ENCODE measurements around the gene ZNF786.

Gene ZNF786

DNA sequence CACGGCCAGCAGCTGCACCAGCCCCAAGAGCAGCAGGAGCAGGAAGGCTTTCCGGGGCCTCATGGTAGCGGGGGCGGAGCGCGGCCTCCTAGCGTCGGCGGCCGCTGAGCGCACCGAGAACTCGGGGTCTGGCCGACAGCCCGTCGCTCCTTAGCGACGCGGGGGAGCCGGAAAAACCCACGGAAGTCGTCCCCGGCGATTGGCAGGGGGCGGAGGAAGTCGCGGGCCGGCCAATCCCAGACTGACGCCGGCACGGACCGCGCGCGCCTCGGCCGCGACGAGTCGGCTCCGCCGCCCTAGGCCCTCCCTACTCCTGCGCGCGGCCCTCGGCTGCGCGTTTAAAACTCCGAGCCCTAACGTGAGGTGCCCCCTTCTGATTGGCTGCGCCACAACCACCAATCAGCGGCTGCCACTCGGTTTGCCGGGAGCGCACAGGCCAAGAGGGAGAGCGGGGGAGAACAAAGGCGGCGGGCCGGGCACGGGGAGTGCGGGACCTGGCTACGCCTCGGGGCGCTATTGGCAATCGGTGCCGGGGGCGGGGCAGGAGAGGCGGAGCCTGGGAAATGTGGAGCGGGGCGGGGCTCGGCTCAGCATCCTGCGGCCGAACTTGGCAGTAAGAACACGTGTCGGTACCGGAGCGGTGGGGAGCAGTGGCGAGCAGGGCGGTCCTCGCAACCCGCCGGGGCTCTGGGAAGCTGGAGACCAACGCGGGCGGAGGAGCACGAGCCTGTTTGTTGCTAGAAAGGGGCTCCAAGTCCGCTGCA lies 62.0 kb downstream of the ZNF786 start, which contains the start of gene PDIA4:
TSS of gene PDIA4 (minus strand) at position 160 of the 764 bp plus-strand sequence. CDS start at position 63, 97 bp downstream.
- DNase-seq (ENCODE audit: low spot score): peak; percentile 99

DNA sequence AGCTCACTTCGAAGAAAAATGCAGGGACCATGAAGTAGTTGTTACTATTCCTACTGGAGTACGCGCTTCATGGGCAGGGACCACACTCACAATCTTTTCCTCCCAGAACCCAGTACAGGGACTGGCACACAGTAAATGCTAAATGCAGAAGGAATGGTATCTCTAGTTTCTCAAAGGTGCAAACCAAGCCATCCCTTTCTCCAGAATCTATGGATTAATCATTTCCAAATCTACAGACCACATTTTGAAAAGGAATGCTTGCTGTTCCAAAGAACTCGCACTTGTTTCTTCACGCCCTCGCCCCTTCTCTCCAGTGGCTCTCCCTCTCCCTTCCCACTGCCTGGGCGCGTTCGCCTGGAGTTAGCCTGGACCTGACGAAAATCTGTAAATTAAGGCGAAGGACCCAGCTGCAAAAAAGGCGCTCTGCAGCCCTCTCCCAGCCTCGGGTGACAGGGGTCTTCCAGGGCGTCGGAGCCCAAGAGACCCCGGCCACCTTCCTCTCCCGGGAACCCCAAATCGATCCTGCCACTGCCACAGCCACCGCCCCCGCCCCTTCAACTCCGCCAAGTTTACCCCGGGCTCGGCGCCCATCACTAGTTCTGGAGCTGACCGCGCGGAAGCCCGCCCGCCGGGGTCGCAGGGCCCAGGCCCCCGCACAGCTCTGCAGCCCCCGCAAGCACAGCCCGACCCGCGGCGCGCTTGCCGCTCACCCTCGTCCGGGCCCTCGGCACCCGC lies 62.7 kb downstream of the ZNF786 start:
- no peak for DNase-seq (ENCODE audit: low spot score)

DNA sequence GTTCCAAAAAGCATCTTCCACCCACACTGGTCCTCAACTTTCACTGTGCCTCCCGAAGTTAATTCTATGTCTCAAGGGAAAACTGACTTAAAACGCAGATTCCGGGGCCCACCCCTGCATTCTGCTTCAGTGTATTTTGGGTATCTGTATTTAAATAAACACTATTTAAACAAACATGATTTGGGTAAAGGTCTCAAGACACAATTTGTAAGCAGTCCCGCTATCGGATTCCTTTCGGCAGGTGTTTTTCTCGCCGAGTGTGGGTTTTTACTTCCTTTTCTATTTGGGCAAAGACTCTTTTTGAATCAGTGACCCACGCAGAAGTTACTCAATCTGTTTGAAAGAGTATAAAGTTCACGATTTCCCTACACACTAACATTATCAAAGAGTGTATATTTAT lies 63.5 kb downstream of the ZNF786 start:
- DNase-seq (ENCODE audit: low spot score): no peak

DNA sequence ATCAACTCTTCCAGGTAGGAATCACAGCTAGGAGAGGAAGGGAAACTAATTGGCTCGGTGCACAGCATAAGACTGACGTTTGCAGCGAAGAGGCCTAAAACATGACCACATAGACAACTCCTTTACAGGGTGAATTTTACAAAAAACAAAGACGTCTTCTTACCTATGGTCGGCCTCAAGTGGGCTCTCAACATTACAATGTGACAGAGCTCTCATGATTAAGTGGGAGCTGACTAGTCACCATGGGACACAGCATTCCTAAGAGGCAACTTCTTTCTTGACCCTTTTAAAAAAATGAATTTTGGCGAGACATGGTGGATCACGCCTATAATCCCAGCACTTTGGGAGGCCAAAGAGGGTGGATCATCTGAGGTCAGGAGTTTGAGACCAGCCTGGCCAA lies 66.9 kb downstream of the ZNF786 start:
- DNase-seq (ENCODE audit: low spot score): no peak

DNA sequence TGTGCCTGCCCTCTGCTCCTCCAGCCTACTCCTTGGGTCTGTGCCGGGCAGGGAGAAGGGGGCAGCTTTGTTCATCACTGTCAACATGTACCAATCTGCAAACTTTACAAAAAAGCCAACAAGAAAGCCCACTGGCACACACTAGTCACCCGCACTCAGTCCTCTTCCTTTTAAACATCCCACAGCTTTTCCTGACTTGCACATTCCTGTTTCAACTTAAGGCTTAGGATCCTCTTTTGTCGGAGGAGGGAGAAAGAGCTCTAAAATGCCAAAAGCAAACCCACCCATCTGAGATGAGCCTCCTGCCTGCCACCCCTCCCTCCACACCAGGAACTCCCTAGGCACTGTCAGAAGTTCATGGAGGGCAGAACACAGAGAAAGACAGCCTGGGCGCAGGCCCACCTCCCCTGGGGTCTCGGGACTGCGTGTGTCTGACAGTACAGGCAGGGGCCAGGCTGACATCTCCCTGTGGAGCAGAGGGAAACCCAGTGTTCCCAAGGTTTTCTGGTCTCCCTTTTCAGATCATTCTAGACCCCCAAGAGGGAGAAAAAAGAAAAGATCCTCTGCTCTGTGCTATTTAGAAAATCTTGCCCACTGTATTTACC lies 67.7 kb downstream of the ZNF786 start:
- no peak for DNase-seq (ENCODE audit: low spot score)

DNA sequence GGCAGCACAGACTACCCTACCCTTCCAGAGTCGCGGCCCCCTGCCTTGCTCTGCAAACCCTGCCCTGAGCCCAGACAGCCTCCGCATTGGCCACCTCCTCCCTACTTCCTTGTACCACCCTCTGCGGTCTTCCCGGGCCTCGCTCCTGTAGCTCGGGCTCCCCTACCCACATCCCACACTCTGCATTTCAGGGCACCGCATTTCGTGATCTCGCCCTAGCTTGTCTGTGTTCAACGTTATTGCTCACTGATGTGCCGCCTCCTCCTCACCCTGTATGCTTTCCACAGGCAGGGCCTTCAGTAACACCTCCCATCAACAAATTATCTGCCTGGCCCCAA lies 68.8 kb downstream of the ZNF786 start:
- no peak for DNase-seq (ENCODE audit: low spot score)

DNA sequence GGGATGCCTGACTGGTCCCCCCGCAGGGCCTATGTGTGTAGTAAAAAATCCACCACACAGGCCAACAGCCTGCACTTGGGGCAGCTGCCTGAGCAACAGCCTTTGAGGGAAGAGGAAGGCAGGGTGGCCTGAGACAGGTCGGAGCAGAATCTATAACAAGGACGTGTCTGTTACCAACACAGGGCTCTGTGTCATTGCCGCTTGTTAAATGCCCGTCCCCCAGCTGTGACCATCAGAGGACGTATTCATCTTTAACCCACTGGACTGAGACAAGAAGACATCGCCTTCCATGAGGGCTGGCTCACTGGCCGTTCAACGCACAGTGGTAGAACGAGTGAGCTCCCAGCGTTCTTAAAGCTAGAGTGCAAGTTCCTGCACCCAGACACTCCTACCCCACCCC lies 70.0 kb downstream of the ZNF786 start:
- DNase-seq (ENCODE audit: low spot score): no peak
